Mucosa of rectum (tissue), 2 donors: Measurements from ENCODE around the gene GALNT12.

Experiments used
- H3K27ac ChIP-seq, 2 donors: one replicate each; pipeline ENCODE4 v1.7.0; 2013; ENCODE audit warnings: inconsistent platforms in 2 of 2, low read depth in 2 of 2, low read length in 2 of 2
- H3K27me3 ChIP-seq, 2 donors: one replicate each; pipeline ENCODE4 v1.7.0; 2013; ENCODE audit warnings: low read length in 2 of 2; ENCODE audit not compliant: control insufficient read depth in 2 of 2, insufficient read depth in 2 of 2
- H3K36me3 ChIP-seq, 2 donors: one replicate each; pipeline ENCODE4 v1.7.0; 2013; ENCODE audit warnings: low read length in 2 of 2; ENCODE audit not compliant: control insufficient read depth in 2 of 2, insufficient read depth in 2 of 2
- H3K4me1 ChIP-seq, 2 donors: one replicate each; pipeline ENCODE4 v1.7.0; 2013; ENCODE audit warnings: low read length in 2 of 2, mild to moderate bottlenecking in 1 of 2; ENCODE audit not compliant: control insufficient read depth in 2 of 2, insufficient read depth in 2 of 2
- H3K4me3 ChIP-seq, 2 donors: one replicate each; pipeline ENCODE4 v1.7.0; 2013; ENCODE audit warnings: low read length in 2 of 2
- H3K9ac ChIP-seq, 2 donors: one replicate each; pipeline ENCODE4 v1.7.0; 2013; ENCODE audit warnings: low read length in 2 of 2, low read depth in 1 of 2, mild to moderate bottlenecking in 1 of 2
- H3K9me3 ChIP-seq, 2 donors: one replicate each; pipeline ENCODE4 v1.7.0; 2013; ENCODE audit warnings: low read length in 2 of 2; ENCODE audit not compliant: control insufficient read depth in 2 of 2
- donor health status: healthy.
- donor health status: Normal muscosa, but diverticular disease.

The GALNT12 gene

DNA sequence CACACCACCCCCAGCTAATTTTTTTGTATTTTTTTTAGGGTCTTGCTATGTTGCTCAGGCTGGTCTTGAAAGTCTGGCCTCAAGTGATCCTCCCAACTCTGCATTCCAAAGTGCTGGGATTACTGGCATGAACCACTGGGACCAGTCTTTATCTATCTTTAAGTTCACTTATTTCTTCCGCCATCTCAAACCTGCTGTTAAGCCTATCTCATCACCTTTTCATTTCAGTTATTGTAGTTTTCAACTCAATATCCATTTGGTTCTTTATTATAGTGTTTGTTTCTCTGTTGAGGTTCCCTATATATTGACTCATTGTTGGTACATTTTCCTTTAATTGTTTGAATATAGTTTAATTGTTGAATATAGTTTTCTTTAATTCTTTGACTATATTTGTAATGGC, 48.1 kb downstream of the GALNT12 start:
- H3K4me3 ChIP-seq = no peak overlapping the region
- no peaks in the 10 kb centered on the region for H3K9me3 ChIP-seq

DNA sequence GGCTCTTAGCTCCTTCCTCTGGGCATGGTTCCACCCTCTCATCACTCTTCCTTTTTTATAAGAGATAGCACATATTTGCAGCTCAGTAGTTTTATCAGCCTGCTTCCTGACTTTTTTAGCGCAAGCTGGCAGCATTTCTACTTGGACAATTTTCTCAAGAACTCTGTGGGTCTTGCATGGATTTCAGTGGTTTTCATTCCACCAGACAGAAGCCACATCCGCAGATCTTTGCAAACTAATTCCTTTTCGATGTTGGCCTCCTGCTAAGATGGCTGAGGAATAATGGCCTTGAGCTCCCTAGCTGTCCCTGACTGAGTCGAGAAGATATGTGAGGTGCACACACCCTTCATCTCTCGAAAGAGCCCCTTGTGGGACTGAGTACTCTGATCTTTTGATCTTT, 49.5 kb downstream of the GALNT12 start:
- no peaks in the 10 kb centered on the region for H3K27me3 ChIP-seq
- H3K4me1 ChIP-seq = no peaks in the 10 kb centered on the region
- no peaks in the 10 kb centered on the region for H3K36me3 ChIP-seq
- no peak overlapping the region for H3K9ac ChIP-seq
- no peak overlapping the region for H3K4me3 ChIP-seq
- no peak overlapping the region for H3K27ac ChIP-seq
- H3K9me3 ChIP-seq = no peaks in the 10 kb centered on the region

More for the DNA sequence above, 48.1 kb downstream of the GALNT12 start:
- H3K36me3 ChIP-seq = no peaks in the 10 kb centered on the region
- H3K4me1 ChIP-seq = no peaks in the 10 kb centered on the region
- no peaks in the 10 kb centered on the region for H3K27me3 ChIP-seq
- H3K9ac ChIP-seq = no peak overlapping the region
- H3K27ac ChIP-seq = no peak overlapping the region

DNA sequence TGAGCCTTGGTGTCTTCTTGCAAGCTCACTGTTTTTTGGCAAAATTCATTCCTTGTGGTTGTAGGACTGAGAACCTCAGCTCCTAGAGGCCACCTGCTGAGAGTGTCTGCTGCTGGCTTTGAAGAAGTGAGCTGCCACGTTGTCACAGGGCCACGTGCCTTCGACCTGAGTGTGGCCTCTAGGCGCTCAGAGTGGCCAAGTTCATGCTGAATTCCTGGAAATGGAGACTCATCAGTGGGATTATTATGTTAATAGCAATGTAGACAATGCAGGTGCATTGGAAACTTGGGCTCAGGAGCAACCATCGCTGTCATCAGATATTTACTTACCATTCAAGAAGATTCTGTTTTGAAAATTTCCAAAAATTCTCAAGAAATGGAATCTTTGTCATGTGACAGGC, 52.5 kb downstream of the GALNT12 start:
- no peaks in the 10 kb centered on the region for H3K9me3 ChIP-seq
- no peak overlapping the region for H3K4me3 ChIP-seq
- no peaks in the 10 kb centered on the region for H3K36me3 ChIP-seq
- no peak overlapping the region for H3K27ac ChIP-seq
- peaks cover 0 to 3% of the 10 kb centered on the region in 2 donors for H3K4me1 ChIP-seq
- H3K27me3 ChIP-seq = no peaks in the 10 kb centered on the region
- H3K9ac ChIP-seq = no peak overlapping the region

DNA sequence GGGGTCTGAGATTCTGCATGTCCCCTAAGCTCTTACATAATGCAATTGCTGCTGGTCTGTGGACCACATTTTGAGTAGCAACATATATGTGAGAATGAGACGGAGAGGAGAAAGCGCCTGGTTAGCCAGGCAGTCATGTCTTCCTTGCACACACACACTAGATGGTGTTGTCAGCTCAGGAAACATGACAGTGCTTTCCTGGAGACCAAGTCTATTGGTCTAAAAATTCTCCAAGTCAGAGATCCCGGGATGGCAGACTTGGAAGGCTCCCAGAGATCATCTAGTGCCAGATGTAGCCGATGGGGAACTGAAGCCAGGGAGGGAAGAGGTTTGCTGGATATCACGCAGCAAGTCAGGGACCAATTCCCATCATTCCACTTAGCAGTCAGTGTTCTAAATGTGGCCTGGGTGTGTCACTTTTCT, 53.4 kb downstream of the GALNT12 start:
- Histone ChIP-seq H3K4me3 (no peak overlapping the region), H3K27me3 (no peaks in the 10 kb centered on the region), H3K4me1 (peaks cover 0 to 3% of the 10 kb centered on the region in 2 donors), H3K36me3 (no peaks in the 10 kb centered on the region), H3K9ac (no peak overlapping the region), H3K9me3 (no peaks in the 10 kb centered on the region), H3K27ac (no peak overlapping the region)

DNA sequence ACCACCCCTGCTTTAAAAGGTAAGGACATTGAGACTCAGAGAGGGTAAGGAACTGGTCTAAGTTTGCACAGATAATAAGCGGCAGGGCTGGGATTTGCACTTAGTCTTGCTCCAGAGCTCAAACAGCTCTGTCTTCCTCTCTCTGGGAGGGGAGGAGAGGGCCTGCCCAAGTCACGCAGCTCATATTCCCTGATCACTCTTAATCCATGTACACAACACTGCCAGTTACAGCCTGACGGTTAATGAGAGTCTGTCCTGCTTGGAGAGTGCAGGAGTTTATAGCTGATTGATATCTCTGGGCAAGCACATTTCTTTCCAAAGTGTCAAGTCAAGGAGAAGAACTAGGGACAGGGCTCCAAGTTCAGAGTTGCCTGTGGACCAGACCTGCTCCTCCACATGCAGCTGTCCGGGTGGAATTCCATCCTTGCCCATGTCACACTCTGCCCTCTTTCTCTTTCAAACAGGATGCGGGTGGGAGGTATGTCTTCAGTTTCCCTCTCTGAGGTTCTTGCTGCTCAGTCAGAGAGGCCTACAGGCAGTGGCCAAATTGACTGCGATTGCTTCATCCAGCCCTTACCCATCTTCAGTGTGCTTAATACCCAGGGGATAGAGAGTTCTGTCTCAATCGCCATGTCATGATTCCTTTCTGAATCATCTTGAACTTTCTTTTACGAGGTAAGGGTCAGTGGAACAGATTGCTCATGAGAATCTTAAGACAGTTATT, 54.5 kb downstream of the GALNT12 start:
- H3K9ac ChIP-seq = no peak overlapping the region
- H3K36me3 ChIP-seq = no peaks in the 10 kb centered on the region
- H3K4me3 ChIP-seq = no peak overlapping the region
- no peaks in the 10 kb centered on the region for H3K27me3 ChIP-seq
- no peaks in the 10 kb centered on the region for H3K9me3 ChIP-seq
- peaks cover 0 to 7% of the 10 kb centered on the region in 2 donors for H3K4me1 ChIP-seq
- no peak overlapping the region for H3K27ac ChIP-seq

DNA sequence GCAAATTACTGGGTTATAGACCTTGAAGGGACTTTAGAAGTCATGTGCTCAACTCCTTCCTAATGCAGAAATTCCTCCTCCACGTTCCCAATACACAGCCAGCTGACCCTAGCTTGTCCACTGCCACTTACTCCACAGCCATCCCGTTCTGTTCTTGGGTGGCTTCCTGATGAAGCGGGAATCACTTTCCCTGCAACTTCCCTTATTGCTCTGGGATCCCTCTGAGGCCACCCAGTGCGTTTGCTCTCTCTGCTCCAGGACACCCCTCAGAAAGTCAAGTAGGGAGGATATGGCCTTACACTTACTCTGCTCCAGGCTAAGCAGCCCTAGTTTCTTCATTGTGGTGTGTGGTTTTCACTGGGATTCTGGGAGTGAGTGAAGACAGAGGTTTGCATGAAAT, 55.5 kb downstream of the GALNT12 start:
- peaks cover 0 to 11% of the 10 kb centered on the region in 2 donors for H3K4me1 ChIP-seq
- H3K27me3 ChIP-seq = peaks cover 0 to 2% of the 10 kb centered on the region in 2 donors
- H3K27ac ChIP-seq = no peak overlapping the region

DNA sequence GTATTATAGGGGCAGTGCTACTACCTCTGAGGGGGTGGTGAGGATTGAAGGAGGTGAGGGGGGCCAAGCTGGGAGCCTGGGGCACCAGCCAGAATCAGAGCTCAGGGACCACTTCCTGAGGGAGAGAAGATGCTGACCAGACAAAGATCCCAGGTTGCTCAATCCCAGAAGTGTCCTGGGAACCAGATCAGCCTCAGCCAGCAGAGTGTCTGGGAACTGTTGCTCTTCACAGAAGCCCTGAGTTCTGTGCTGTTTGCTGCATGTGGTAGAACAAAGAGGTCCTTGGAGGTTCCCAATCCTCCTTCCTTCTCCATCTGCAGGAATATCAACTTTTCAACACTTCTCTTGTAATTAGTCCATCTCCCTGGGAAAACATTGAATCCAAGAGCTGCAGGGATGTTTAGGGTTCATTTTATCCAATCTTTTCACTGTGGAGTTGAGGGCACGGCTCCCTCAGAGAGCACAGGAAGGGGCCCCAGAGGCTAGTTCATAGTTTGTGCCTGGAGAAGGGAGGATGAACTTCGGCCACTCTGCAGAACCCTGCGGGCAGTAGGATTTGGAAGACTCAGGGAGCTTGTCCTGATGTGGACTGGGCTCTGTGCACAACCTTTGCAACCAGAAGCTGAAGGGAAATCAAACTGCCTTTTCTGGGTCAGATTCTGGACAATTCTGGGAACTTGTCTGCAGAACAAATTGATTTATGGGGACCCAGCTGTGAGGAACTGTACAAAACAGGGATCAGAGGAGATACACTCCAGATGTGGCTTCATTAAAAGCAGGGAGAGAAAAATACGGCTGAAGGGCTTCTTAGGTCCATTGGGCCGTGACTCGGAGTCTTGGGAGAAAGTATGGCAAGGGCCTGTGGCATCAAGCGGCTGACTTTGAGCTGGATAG, 57.1 kb downstream of the GALNT12 start:
- Histone ChIP-seq H3K27me3 (peaks cover 0 to 2% of the 10 kb centered on the region in 2 donors), H3K9me3 (no peaks in the 10 kb centered on the region), H3K9ac (no peak overlapping the region), H3K36me3 (no peaks in the 10 kb centered on the region), H3K27ac (no peak overlapping the region), H3K4me3 (no peak overlapping the region), H3K4me1 (peaks cover 0 to 11% of the 10 kb centered on the region in 2 donors)

More for the DNA sequence above, 55.5 kb downstream of the GALNT12 start:
- Histone ChIP-seq H3K9ac (no peak overlapping the region), H3K36me3 (no peaks in the 10 kb centered on the region), H3K4me3 (no peak overlapping the region), H3K9me3 (no peaks in the 10 kb centered on the region)

DNA sequence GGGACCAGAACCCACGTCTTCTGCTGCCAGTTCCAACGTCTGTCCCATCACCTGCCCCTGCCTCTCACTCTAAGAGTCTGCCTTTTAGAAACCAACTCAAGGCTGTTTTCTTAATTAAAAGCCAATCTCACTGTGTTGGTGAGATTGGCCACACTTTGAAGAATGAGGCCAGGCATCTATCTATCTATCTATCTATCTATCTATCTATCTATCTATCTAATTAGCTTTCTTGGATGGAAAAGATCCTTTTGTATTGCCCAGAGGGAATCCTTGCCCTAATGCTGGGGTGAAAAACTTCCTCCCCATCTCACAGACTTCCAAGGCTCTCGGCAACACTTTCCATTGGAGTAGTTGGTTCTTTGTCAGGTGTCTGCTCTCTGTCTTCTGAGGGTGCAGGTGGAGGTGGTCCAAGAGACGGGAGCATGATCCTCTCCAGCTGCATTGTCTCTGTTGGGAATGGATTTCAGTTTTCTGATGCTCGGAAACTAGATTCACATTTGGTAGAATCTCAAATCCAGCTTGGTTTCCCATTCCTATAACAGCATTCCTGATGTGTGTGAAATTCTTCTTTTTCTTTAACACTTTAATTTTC, 57.9 kb downstream of the GALNT12 start:
- Histone ChIP-seq H3K27me3 (peaks cover 0 to 2% of the 10 kb centered on the region in 2 donors), H3K4me3 (no peak overlapping the region), H3K4me1 (peaks cover 0 to 11% of the 10 kb centered on the region in 2 donors), H3K27ac (no peak overlapping the region), H3K9me3 (no peaks in the 10 kb centered on the region), H3K36me3 (no peaks in the 10 kb centered on the region), H3K9ac (no peak overlapping the region)

DNA sequence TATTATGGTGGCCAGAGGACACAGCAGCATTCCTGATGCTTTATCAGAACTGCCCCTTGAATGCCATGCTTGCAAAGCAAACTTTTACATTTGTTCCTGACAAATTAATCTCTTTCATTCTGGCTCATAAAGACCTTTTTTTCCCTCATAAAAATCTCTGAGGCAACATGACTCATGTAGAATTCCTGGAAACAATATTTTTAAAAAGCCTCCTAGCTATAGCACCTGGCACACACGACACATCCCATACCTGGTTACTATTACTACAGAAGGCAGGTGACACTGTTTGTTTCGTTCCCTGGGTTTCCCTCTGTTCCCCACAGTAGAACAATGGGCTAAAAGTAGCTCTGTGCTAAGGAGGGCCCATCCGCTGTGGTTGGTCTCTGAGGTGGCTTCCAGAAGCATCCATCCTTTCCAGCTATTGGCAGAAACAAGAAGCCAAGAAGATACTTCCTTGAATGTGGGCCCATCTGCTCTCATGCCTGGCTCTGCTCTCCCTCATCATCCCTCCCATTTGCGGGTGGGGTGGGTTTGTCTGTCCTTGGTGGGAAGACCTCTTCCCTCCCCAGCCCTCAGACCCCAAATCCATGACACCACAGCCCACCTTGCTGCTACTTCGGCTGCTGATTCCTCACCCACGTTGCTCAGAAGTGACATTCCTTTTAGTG, 59.1 kb downstream of the GALNT12 start:
- Histone ChIP-seq H3K9ac (no peak overlapping the region), H3K27ac (peak overlapping the region in 1 of 2 donors; percentile 13), H3K4me1 (peaks cover 0 to 11% of the 10 kb centered on the region in 2 donors), H3K4me3 (no peak overlapping the region), H3K27me3 (peaks cover 0 to 2% of the 10 kb centered on the region in 2 donors), H3K36me3 (no peaks in the 10 kb centered on the region), H3K9me3 (no peaks in the 10 kb centered on the region)
